Measurements from ENCODE around the gene NWD2. TPM values are rescaled to one million over a fixed set of nuclear protein-coding genes. Genes with fewer than 3 reads are reported as not detected.

Gene NWD2
- total RNA-seq, 1 experiment from 2014 or later = not detected

- Histone ChIP-seq H3K4me3 (replicated peaks in 1 of 2; ENCODE audit: low read depth in 1 of 2, low read length in 2 of 2) (no peak overlapping the region), H3K27me3 (ENCODE audit: insufficient read depth, low read length) (no peaks in the 10 kb centered on the region), H3K79me2 (ENCODE audit: insufficient read depth, low read length) (no peaks in the 10 kb centered on the region), H2AFZ (ENCODE audit: low read depth, low read length, poor library complexity, severe bottlenecking) (peak overlapping the region; percentile 34), H3K27ac (ENCODE audit: low read depth, low read length) (no peak overlapping the region), H3K9me3 (ENCODE audit: control insufficient read depth in 1 of 2, insufficient read depth in 1 of 2, low read depth in 1 of 2, low read length in 2 of 2) (no peaks in the 10 kb centered on the region), H3K9ac (ENCODE audit: low read length) (no peak overlapping the region), H3K4me1 (ENCODE audit: control insufficient read depth in 1 of 2, insufficient read depth in 2 of 2, low read length in 2 of 2) (peaks cover 11 to 13% of the 10 kb centered on the region in 2 experiments; a peak in 3 of 4 replicates), H4K20me1 (ENCODE audit: insufficient read depth) (no peaks in the 10 kb centered on the region), H3K36me3 (ENCODE audit: control insufficient read depth in 1 of 2, insufficient read depth in 2 of 2, low read length in 2 of 2) (no peaks in the 10 kb centered on the region), H3K9me2 (ENCODE audit: insufficient read depth) (no peaks in the 10 kb centered on the region), H3K4me2 (ENCODE audit: low read length) (peak overlapping the region; percentile 42)
- ChIA-PET POLR2A (interaction anchor here (0.9 kb wide), 1 partner anchor 14 kb away, joined by 3 read pairs; no protein-coding TSS in a partner anchor), CTCF (no interaction called here), RAD21 (ENCODE audit: low non-redundant PET in 1 of 2, low total read pairs in 2 of 2, uncharacterized antibody in 2 of 2, unreplicated experiment in 2 of 2) (no interaction called here)
- intact Hi-C loops (cut with micrococcal nuclease) = no loop called here
- peak; percentile 94 for ATAC-seq
- peak; percentile 33 for DNase-seq (ENCODE audit: low read depth, low spot score)
- no TSS peak for BruUV-seq (replicated peaks)
- TF ChIP-seq SP1 (IDR thresholded peaks at IDR 0.05; ENCODE audit: low read depth) (peak; percentile 38; the same call in 1 of the 2 replicates), MAX (IDR thresholded peaks at IDR 0.05) (peak; percentile 69), YY1 (IDR thresholded peaks at IDR 0.05; ENCODE audit: extremely low read depth, insufficient replicate concordance, low read depth, low read length) (no peak), SRF (IDR thresholded peaks at IDR 0.05; ENCODE audit: low read depth) (no peak), JUND (IDR thresholded peaks at IDR 0.05) (peak; percentile 58), ZNF274 (IDR thresholded peaks at IDR 0.05; ENCODE audit: low read depth, low read length) (no peak), ELF1 (IDR thresholded peaks at IDR 0.05; ENCODE audit: borderline replicate concordance, low read depth) (no peak), SIN3A (IDR thresholded peaks at IDR 0.05; ENCODE audit: low read depth) (no peak), CEBPB (IDR thresholded peaks at IDR 0.05; ENCODE audit: low read depth) (no peak), CTCF (IDR thresholded peaks at IDR 0.05 in 2 of 3, conservative IDR thresholded peaks at IDR 0.05 in 1 of 3; ENCODE audit: borderline replicate concordance in 1 of 3, insufficient read depth in 1 of 3, low read depth in 2 of 3, low read length in 2 of 3) (no peak), FOSL1 (IDR thresholded peaks at IDR 0.05; ENCODE audit: low read depth) (peak; percentile 38; the same call in 1 of the 2 replicates)
Measured at GRCh38 chr4:37279894-37280592, 35.5 kb downstream of the NWD2 start.

Measured in HCT116 (cell line).